ENCODE results near the gene TEC. TPM values are rescaled to one million over a fixed set of nuclear protein-coding genes. Genes with fewer than 3 reads are reported as not detected.

Gene TEC
- total and polyA plus RNA-seq, 2 experiments from 2014 or later, result 2.9 to 3.0 TPM

DNA sequence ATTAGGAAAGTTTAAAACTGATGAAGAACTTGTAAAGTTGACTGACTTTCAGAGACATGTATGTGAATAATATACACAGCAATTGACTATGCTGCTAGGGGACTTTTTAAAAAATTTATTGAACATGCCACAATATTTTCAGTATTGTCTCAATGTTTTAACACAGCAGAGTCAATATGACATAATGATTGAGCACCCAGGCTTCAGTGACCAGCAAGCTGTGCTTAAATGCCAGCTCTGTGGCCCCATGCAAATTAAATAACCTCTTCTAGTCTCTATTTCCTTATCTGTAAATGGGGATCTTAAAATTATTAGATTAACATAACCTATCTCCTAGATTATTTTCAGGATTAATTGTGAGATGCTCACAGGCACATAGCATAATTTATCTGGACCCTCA, 78.8 kb downstream of the TEC start:
- TF ChIP-seq, protein P1, sequence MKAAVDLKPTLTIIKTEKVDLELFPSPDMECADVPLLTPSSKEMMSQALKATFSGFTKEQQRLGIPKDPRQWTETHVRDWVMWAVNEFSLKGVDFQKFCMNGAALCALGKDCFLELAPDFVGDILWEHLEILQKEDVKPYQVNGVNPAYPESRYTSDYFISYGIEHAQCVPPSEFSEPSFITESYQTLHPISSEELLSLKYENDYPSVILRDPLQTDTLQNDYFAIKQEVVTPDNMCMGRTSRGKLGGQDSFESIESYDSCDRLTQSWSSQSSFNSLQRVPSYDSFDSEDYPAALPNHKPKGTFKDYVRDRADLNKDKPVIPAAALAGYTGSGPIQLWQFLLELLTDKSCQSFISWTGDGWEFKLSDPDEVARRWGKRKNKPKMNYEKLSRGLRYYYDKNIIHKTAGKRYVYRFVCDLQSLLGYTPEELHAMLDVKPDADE (IDR thresholded peaks at IDR 0.05), result no peak
- TF ChIP-seq ZNF114 (CRISPR knock-in tag; IDR thresholded peaks at IDR 0.05) (no peak), NANOG (IDR thresholded peaks at IDR 0.05; ENCODE audit: borderline replicate concordance) (no peak), POLR2AphosphoS5 (IDR thresholded peaks at IDR 0.05; ENCODE audit: low read depth) (no peak), EZH2phosphoT487 (IDR thresholded peaks at IDR 0.05; ENCODE audit: unreplicated experiment) (no peak), ZNF331 (CRISPR knock-in tag; IDR thresholded peaks at IDR 0.05; ENCODE audit: low read depth) (no peak), STAT1 (IDR thresholded peaks at IDR 0.05; ENCODE audit: unreplicated experiment) (no peak), JUNB (IDR thresholded peaks at IDR 0.05; ENCODE audit: unreplicated experiment) (no peak), CREB1 (CRISPR knock-in tag; IDR thresholded peaks at IDR 0.05; ENCODE audit: low read depth) (no peak), EZH2 (IDR thresholded peaks at IDR 0.05; ENCODE audit: low read depth, unreplicated experiment) (no peak)
- TF ChIP-seq, protein P2, sequence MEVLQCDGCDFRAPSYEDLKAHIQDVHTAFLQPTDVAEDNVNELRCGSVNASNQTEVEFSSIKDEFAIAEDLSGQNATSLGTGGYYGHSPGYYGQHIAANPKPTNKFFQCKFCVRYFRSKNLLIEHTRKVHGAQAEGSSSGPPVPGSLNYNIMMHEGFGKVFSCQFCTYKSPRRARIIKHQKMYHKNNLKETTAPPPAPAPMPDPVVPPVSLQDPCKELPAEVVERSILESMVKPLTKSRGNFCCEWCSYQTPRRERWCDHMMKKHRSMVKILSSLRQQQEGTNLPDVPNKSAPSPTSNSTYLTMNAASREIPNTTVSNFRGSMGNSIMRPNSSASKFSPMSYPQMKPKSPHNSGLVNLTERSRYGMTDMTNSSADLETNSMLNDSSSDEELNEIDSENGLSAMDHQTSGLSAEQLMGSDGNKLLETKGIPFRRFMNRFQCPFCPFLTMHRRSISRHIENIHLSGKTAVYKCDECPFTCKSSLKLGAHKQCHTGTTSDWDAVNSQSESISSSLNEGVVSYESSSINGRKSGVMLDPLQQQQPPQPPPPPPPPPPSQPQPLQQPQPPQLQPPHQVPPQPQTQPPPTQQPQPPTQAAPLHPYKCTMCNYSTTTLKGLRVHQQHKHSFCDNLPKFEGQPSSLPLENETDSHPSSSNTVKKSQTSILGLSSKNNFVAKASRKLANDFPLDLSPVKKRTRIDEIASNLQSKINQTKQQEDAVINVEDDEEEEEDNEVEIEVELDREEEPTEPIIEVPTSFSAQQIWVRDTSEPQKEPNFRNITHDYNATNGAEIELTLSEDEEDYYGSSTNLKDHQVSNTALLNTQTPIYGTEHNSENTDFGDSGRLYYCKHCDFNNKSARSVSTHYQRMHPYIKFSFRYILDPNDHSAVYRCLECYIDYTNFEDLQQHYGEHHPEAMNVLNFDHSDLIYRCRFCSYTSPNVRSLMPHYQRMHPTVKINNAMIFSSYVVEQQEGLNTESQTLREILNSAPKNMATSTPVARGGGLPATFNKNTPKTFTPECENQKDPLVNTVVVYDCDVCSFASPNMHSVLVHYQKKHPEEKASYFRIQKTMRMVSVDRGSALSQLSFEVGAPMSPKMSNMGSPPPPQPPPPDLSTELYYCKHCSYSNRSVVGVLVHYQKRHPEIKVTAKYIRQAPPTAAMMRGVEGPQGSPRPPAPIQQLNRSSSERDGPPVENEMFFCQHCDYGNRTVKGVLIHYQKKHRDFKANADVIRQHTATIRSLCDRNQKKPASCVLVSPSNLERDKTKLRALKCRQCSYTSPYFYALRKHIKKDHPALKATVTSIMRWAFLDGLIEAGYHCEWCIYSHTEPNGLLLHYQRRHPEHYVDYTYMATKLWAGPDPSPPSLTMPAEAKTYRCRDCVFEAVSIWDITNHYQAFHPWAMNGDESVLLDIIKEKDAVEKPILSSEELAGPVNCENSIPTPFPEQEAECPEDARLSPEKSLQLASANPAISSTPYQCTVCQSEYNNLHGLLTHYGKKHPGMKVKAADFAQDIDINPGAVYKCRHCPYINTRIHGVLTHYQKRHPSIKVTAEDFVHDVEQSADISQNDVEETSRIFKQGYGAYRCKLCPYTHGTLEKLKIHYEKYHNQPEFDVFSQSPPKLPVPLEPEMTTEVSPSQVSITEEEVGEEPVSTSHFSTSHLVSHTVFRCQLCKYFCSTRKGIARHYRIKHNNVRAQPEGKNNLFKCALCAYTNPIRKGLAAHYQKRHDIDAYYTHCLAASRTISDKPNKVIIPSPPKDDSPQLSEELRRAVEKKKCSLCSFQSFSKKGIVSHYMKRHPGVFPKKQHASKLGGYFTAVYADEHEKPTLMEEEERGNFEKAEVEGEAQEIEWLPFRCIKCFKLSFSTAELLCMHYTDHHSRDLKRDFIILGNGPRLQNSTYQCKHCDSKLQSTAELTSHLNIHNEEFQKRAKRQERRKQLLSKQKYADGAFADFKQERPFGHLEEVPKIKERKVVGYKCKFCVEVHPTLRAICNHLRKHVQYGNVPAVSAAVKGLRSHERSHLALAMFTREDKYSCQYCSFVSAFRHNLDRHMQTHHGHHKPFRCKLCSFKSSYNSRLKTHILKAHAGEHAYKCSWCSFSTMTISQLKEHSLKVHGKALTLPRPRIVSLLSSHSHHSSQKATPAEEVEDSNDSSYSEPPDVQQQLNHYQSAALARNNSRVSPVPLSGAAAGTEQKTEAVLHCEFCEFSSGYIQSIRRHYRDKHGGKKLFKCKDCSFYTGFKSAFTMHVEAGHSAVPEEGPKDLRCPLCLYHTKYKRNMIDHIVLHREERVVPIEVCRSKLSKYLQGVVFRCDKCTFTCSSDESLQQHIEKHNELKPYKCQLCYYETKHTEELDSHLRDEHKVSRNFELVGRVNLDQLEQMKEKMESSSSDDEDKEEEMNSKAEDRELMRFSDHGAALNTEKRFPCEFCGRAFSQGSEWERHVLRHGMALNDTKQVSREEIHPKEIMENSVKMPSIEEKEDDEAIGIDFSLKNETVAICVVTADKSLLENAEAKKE (CRISPR knock-in tag; IDR thresholded peaks at IDR 0.05), result no peak
- TF ChIP-seq, protein P3, sequence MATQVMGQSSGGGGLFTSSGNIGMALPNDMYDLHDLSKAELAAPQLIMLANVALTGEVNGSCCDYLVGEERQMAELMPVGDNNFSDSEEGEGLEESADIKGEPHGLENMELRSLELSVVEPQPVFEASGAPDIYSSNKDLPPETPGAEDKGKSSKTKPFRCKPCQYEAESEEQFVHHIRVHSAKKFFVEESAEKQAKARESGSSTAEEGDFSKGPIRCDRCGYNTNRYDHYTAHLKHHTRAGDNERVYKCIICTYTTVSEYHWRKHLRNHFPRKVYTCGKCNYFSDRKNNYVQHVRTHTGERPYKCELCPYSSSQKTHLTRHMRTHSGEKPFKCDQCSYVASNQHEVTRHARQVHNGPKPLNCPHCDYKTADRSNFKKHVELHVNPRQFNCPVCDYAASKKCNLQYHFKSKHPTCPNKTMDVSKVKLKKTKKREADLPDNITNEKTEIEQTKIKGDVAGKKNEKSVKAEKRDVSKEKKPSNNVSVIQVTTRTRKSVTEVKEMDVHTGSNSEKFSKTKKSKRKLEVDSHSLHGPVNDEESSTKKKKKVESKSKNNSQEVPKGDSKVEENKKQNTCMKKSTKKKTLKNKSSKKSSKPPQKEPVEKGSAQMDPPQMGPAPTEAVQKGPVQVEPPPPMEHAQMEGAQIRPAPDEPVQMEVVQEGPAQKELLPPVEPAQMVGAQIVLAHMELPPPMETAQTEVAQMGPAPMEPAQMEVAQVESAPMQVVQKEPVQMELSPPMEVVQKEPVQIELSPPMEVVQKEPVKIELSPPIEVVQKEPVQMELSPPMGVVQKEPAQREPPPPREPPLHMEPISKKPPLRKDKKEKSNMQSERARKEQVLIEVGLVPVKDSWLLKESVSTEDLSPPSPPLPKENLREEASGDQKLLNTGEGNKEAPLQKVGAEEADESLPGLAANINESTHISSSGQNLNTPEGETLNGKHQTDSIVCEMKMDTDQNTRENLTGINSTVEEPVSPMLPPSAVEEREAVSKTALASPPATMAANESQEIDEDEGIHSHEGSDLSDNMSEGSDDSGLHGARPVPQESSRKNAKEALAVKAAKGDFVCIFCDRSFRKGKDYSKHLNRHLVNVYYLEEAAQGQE (IDR thresholded peaks at IDR 0.05; ENCODE audit: unreplicated experiment), result no peak
- TF ChIP-seq, protein P4, sequence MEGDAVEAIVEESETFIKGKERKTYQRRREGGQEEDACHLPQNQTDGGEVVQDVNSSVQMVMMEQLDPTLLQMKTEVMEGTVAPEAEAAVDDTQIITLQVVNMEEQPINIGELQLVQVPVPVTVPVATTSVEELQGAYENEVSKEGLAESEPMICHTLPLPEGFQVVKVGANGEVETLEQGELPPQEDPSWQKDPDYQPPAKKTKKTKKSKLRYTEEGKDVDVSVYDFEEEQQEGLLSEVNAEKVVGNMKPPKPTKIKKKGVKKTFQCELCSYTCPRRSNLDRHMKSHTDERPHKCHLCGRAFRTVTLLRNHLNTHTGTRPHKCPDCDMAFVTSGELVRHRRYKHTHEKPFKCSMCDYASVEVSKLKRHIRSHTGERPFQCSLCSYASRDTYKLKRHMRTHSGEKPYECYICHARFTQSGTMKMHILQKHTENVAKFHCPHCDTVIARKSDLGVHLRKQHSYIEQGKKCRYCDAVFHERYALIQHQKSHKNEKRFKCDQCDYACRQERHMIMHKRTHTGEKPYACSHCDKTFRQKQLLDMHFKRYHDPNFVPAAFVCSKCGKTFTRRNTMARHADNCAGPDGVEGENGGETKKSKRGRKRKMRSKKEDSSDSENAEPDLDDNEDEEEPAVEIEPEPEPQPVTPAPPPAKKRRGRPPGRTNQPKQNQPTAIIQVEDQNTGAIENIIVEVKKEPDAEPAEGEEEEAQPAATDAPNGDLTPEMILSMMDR (conservative IDR thresholded peaks at IDR 0.05; ENCODE audit: low read depth in 2 of 2), result no peak
- DNase-seq (ENCODE audit: low spot score), result no peak
- H3K27ac Mint-ChIP-seq, result no peak overlapping the region
- peaks cover 14% of the 10 kb centered on the region for H3K9me3 Mint-ChIP-seq
- no peaks in the 10 kb centered on the region for H3K36me3 ChIP-seq (ENCODE audit: insufficient read depth)
- H3K4me3 ChIP-seq, result no peak overlapping the region
- H3K9me2 ChIP-seq (ENCODE audit: insufficient read depth), result no peaks in the 10 kb centered on the region
- H3K4me2 ChIP-seq, result no peak overlapping the region
- H2AFZ ChIP-seq, result no peak overlapping the region
- peaks cover 11% of the 10 kb centered on the region for H3K4me1 Mint-ChIP-seq
- H3K27ac ChIP-seq (ENCODE audit: low read depth), result no peak overlapping the region
- peaks cover 10% of the 10 kb centered on the region; the same call in 2 of the 3 replicates for H3K36me3 Mint-ChIP-seq (ENCODE audit: low read depth)
- H3F3A ChIP-seq (replicated peaks; ENCODE audit: low read depth), result no peaks in the 10 kb centered on the region
- ATAC-seq, result no peak
- H3K4me1 ChIP-seq (ENCODE audit: insufficient read depth), result peaks cover 12% of the 10 kb centered on the region
- H3K79me2 ChIP-seq (replicated peaks; ENCODE audit: insufficient read depth), result no peaks in the 10 kb centered on the region
- H3K27me3 ChIP-seq (ENCODE audit: insufficient read depth), result no peaks in the 10 kb centered on the region
- no peak overlapping the region for H3K4me3 Mint-ChIP-seq
- peaks cover 3% of the 10 kb centered on the region for H3K27me3 Mint-ChIP-seq (ENCODE audit: insufficient read depth, low read depth, poor library complexity)
- no peaks in the 10 kb centered on the region for H4K20me1 ChIP-seq (replicated peaks; ENCODE audit: insufficient read depth)
